Nucleus accumbens (tissue), 56 donors: Measurements from ENCODE around the gene CFAP70.
"Not testable (repeated sequence)": the region's sequence is repeated elsewhere in the genome, so short reads cannot be mapped to it uniquely, and the experiment has no call there.

ENCODE experiments used
- DNase-seq, 56 donors: peaks; one replicate each; lab custom pipeline; 2025; lab: John Stamatoyannopoulos, UW

The CFAP70 gene

GRCh38 chr10:73358331-73359279 is at the start of gene CFAP70:
Gene CFAP70, minus strand, starts transcription at chr10:73358864. Its CDS starts 4,068 bp downstream, at chr10:73354796.
- DNase-seq: peak in 55 of 56 donors; percentile 37 to 94 (median 80)

GRCh38 chr10:73408061-73408460 is 49.4 kb upstream of the CFAP70 start:
- DNase-seq: no peak

DNA sequence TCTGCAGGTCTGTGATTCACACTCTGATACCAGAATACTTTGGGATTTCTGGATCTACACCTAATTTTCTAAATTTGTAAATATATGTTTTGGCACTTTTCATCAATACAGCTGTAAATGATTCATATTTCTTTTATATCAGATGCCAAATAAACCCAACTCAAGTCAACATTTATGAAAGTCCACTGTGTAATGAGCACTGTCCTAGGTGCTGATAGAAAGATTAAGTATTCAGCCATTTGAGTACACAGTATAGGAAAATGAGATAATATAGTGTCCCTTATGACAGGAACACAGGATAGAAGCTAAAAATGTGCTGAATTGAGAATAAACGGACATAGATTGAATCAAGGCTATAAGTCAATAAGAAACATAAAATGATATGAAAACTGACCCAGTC is 48.8 kb upstream of the CFAP70 start:
- DNase-seq: no peak

DNA sequence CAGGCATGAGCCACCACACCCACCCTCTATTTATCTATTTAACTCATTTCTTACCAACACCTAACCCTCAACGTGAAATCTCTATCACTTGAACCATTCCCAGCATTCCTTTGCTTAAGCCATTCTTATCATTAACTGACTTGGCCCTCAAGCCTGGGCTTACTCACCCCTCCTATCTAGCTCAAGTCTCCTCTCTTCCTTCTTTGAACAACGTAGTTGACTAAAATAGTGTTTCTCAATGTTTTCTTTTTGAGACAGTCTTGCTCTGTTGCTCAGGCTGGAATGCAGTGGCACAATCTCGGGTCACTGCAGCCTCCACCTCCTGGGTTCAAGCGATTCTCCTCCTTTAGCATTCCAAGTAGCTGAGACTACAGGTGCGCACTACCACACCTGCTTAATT is 48.2 kb upstream of the CFAP70 start:
- no peak for DNase-seq

GRCh38 chr10:73405556-73405955 is 46.9 kb upstream of the CFAP70 start:
- no peak for DNase-seq

DNA sequence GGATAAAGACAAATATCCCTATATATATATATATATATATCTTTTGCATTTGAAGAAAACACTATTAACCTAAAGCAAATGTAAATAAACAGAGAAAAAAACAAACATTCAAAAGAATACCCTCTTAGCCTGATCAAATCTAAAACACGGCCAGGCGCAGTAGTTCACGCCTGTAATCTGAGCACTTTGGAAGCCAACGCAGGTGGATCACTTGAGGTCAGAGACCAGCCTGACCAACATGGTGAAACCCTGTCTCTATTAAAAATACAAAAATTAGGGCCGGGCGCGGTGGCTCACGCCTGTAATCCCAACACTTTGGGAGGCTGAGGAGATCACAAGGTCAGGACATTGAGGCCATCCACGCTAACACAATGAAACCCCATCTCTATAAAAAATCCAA is 46.0 kb upstream of the CFAP70 start:
- no peak for DNase-seq

DNA sequence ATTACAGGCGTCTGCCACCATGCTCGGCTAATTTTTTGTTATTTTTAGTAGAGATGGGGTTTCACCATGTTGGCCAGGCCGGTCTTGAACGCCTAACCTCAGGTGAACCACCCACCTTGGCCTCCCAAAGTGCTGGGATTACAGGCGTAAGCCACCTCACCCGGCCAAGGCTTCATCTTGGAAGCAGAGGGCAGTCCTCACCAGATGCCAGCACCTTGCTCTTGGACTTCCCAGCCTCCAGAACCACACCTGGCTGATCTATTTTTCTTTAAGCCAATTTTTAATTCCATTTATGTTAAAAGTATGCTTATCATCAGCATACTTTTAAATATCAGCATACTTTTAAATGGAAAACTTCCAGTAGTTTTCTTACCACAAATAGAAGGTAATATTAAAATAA is 43.0 kb upstream of the CFAP70 start:
- no peak for DNase-seq

GRCh38 chr10:73399063-73399462 is 40.4 kb upstream of the CFAP70 start:
- DNase-seq: no peak

DNA sequence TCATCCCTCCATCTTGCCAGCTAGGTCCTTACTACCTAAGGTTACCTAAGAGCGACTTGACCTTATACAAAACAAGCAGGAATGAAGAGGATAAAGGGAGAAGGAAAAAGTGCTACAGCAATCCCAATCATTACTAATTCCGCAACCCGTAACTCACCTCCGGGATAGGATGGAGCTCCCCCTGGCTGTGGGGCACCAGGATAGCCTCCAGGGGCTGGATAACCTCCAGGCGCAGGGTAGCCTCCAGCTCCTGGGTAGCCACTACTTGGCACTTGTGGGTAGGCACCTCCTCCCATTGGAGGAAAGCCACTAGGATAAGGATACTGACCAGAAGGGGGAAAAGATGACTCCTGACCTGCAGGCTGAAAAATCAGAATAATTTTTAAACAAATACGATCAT is 39.4 kb upstream of the CFAP70 start:
- DNase-seq: no peak

DNA sequence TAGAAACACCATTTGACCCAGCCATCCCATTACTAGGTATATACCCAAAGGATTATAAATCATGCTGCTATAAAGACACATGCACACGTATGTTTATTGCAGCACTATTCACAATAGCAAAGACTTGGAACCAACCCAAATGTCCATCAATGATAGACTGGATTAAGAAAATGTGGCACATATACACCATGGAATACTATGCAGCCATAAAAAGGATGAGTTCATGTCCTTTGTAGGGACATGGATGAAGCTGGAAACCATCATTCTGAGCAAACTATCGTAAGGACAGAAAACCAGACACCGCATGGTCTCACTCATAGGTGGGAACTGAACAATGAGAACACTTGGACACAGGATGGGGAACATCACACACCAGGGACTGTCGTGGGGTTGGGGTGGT is 35.7 kb upstream of the CFAP70 start:
- DNase-seq: not testable (repeated sequence)

DNA sequence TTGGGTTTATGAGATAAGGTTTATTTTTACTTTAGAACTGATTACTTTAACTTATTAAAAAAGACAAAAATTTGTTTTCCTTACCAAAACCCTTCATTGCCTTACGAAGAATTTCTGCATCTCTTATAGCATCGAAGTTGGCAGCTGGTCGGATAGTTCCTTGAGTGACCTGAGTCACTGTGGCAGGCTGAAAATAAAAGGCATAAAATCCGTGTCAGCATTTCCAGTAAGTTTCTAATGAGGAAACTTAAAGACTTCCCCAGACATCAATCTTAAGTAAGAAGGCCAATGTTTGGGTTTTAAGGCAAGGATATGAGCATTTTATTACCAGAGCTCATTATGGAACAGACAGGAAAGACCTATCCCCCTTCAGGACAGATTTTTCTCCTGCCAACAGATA is 29.6 kb upstream of the CFAP70 start:
- DNase-seq: no peak

- no peak for DNase-seq
Observed at GRCh38 chr10:73386583-73386982, 27.9 kb upstream of the CFAP70 start.

DNA sequence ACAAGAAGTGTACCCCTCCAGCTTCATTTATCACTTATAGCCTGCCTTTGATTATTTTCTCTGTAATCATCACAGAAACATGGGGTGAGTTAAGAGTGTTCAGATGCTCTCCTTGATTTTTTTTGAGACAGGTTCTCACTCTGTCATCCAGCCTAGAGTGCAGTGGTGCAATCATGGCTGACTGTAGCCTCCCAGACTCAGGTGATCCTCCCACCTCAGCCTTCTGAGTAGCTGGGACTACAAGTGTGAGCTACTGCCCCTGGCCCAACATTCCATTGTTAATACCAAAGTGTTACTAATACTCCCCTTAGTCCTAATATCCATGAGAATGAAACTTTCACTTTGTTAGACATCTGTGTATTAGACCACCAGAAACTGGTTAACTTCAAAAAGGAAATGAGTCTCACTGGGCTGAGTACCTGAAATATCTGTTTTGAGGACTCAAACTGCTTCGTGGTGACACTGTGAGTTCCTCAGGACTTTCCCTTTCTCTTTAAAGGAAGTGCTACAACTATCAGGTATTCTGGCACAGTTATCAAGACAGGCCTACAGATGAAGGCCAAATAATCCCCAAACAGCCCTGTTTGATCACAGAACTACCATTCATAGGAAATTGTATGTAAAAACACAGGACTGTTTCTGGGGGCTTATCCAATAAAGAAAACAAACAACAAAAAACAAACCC is 20.5 kb upstream of the CFAP70 start:
- no peak for DNase-seq

DNA sequence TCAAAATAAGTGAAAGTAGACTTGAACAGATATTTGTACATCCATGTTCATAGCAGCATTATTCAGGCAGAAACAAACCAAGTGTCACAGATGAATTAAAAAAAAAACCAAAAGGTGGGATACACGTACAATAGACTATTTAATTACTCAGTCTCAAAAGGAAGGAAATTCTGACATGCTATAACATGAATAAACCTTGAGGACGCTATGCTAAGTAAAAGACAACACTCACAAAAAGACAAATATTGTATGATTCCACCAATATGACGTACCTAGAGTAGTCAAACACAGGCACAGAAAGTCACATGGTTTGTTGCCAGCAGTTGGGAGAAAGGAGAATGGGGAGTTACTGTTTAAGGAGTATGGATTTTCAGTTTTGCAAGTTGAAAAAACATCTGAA is 18.0 kb upstream of the CFAP70 start:
- no peak for DNase-seq

DNA sequence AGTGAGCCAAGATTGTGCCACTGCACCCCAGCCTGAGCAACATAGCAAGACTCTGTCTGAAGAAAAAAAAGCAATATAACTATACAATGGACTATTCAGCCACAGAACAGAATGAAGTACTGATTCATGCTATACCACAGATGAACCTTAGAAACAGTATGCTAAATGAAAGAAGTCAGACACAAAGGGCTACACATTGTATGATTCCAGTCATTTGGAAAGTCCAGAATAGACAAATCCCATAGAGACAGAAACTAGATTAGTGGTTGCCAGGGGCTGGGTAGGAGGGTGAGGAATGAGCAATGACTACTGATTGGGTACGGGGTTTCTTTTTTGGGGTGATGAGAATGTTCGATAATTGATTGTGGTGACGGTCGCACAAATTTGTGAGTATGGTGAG is 9.6 kb upstream of the CFAP70 start:
- DNase-seq: peak in 7 of 56 donors; percentile 2 to 17 (median 7)

DNA sequence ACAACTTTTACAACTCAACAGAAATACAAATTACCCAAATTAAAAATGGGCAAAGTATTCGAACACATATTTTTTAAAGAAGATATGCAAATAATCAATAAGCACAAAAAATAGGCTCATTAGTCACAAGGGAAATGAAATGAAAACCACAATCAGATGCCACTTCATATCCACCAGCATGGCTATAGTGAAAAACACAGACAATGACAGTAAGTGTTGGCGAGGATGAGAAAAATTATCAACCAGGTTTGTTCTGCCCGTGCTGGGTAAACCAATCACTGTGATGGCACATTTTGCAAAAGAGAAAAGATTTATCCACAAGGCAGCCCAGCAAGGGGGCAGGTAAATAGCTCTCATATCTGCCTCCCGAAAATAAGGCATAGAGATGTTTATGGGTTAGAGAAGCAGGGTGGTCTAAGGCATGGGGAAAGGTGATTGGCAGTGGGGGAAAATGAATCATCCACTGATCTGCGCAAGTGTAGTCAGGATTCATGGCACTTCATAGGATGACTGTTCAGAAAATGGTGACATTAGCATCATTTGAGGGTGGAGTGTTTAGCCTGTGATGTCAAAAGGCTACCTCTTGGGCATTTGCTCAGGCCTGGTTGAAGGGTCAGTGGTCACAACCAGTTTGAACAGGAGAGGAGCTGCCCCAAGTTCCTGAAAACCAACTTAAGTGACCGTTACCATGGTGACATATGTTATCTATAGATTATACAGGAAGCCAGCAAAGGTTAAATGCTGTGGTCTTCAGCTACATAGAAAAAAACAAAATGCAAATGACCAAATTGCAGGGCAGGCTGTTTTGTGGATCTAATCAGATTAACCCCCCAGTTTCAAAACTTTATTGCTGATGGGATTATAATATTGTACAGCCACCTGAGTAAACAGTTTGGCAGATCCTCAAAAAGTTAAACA is 8.0 kb upstream of the CFAP70 start:
- no peak for DNase-seq

DNA sequence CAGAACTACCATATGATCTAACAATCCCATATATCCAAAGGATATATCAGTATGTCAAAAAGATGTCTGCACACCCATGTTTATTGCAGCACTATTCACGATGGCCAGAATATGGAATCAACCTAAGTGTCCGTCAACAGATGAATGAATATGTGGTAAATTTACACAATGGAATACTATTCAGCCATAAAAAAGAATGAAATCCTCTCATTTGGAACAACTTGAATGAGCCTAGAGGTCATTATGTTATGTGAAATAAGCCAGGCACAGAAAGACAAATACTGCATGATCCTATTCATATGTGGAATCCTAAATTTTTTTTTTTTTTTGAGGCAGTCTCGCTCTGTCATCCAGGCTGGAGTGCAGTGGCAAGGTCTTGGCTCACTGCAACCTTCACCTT is 6.3 kb upstream of the CFAP70 start:
- DNase-seq: no peak

- no peak for DNase-seq
Observed at GRCh38 chr10:73359492-73359891, 828 bp upstream of the CFAP70 start.

DNA sequence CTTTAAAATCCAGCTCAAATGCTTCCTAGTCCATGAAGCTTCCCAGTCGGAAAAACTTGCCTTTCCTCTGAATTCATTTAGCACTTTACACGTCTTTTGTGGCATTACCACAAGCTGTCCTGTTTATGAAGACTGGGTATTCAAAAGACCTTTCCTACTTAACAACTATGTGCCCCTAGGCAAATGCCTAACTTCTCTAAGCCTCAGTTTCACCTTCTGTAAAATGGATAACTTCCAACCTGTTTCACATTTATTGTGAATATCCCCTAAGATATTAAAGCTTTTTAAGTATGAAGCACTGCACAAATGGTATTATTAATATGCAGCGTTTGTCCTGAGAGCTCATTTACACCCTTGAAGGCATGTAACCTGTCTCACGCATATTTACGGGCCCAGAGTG is 843 bp downstream of the CFAP70 start:
- no peak for DNase-seq

- no peak for DNase-seq
Observed at GRCh38 chr10:73357166-73357565, 1.5 kb downstream of the CFAP70 start.

DNA sequence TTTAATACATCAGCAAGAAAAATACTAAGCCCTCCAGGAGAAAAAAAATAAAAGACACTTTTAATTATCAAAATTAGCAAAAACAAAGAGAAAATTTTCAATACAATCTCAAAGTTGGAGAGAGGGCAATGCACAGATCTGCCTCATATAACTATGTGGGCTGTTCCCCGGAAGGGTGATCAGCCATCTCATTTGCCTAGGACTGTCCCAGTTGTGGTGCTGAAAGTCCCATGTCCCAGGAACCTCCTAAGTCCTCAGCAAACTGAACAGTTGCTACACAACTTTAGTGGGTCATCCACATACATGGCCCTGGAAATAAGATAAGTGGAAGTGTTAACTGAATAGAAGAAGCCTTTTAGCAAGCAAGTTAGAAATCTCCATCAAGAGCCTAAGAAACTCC is 14.4 kb downstream of the CFAP70 start:
- no peak for DNase-seq
